ENCODE measurements around the gene ABLIM2. TPM values are rescaled to one million over a fixed set of nuclear protein-coding genes. Genes with fewer than 3 reads are reported as not detected.

Gene ABLIM2
- total and polyA plus RNA-seq, 2 donors (not counting 1 experiment from before 2014, with no cell fraction given), result 3.3 to 79.0 TPM

DNA sequence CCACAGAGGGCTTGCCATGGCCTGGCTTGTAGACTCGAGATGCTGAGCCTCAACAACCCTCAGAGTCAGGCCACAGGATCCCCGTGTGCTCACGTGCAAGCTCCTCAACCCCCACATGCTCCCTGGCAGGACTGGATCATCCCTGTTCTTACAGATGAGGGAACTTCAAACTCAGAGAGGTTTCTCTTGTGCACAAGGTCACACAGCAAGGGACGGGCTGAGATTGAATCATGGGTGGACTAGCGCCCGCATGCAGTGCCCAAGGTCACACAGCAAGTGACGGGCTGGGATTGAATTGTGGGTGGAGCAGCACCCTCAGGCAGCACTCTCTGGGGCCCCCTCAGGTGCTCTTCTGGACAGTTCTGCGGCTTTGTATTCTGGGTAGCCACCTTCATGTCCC is 158.4 kb downstream of the ABLIM2 start:
- H3K79me2 ChIP-seq (ENCODE audit: control insufficient read depth, insufficient read depth, low read length), result no peaks in the 10 kb centered on the region
- no peaks in the 10 kb centered on the region for H3K27me3 ChIP-seq (replicated peaks in 1 of 4; ENCODE audit: control extremely low read depth in 1 of 4, control insufficient read depth in 3 of 4, insufficient read depth in 4 of 4, low read length in 3 of 4)
- Mint-ChIP-seq H3K9me3 (ENCODE audit: insufficient read depth) (no peaks in the 10 kb centered on the region), H3K27ac (no peak overlapping the region), H3K4me3 (no peak overlapping the region), H3K27me3 (peaks cover 3% of the 10 kb centered on the region), H3K4me1 (no peaks in the 10 kb centered on the region)
- H3K9ac ChIP-seq (ENCODE audit: low read length), result no peak overlapping the region
- H3K4me3 ChIP-seq (ENCODE audit: control extremely low read depth in 1 of 5, extremely low read depth in 1 of 5, insufficient read depth in 1 of 5, low read depth in 2 of 5, low read length in 4 of 5), result no peak overlapping the region
- intact Hi-C loops (cut with micrococcal nuclease), result no loop called here
- no peaks in the 10 kb centered on the region for H4K20me1 ChIP-seq (ENCODE audit: control insufficient read depth, insufficient read depth, low read length, poor library complexity, severe bottlenecking)
- H3K9me3 ChIP-seq (ENCODE audit: control extremely low read depth in 1 of 3, control insufficient read depth in 2 of 3, insufficient read depth in 1 of 3, low read length in 2 of 3), result peaks cover 0 to 7% (median 0%) of the 10 kb centered on the region in 3 donors
- no peaks in the 10 kb centered on the region for H3K36me3 ChIP-seq (replicated peaks in 1 of 2; ENCODE audit: control extremely low read depth in 1 of 2, control insufficient read depth in 1 of 2, extremely low read depth in 1 of 2, insufficient read depth in 2 of 2, low read length in 1 of 2)
- TF ChIP-seq EZH2 (IDR thresholded peaks at IDR 0.05; ENCODE audit: borderline replicate concordance, insufficient read depth, low read depth, low read length, poor library complexity, severe bottlenecking) (no peak), CTCF (IDR thresholded peaks at IDR 0.05) (no peak)
- WGBS (ENCODE audit: insufficient coverage), result 80% methylated on average over 7 of the region's 8 CpGs
- ATAC-seq (ENCODE audit: low read depth) (no peak), DNase-seq (no peak)
- CTCF ChIA-PET, result no interaction called here
- no peak overlapping the region for H2AFZ ChIP-seq (ENCODE audit: insufficient read depth, low read depth, low read length, poor library complexity, severe bottlenecking)
- POLR2A ChIA-PET, result no interaction called here
- H3K4me1 ChIP-seq (ENCODE audit: control insufficient read depth in 2 of 2, insufficient read depth in 2 of 2, low read length in 2 of 2), result no peaks in the 10 kb centered on the region
- H3K27ac ChIP-seq (ENCODE audit: low read length in 2 of 2), result no peak overlapping the region
- H3K4me2 ChIP-seq (replicated peaks; ENCODE audit: low read depth, low read length, poor library complexity, severe bottlenecking), result no peak overlapping the region

- no peaks in the 10 kb centered on the region for H3K27me3 ChIP-seq (replicated peaks in 1 of 4; ENCODE audit: control extremely low read depth in 1 of 4, control insufficient read depth in 3 of 4, insufficient read depth in 4 of 4, low read length in 3 of 4)
- ATAC-seq (ENCODE audit: low read depth), result no peak
- no peaks in the 10 kb centered on the region for H3K36me3 ChIP-seq (replicated peaks in 1 of 2; ENCODE audit: control extremely low read depth in 1 of 2, control insufficient read depth in 1 of 2, extremely low read depth in 1 of 2, insufficient read depth in 2 of 2, low read length in 1 of 2)
- H3K4me2 ChIP-seq (replicated peaks; ENCODE audit: low read depth, low read length, poor library complexity, severe bottlenecking), result no peak overlapping the region
- H3K4me1 ChIP-seq (ENCODE audit: control insufficient read depth in 2 of 2, insufficient read depth in 2 of 2, low read length in 2 of 2), result no peaks in the 10 kb centered on the region
- POLR2A ChIA-PET, result no interaction called here
- H3K9ac ChIP-seq (ENCODE audit: low read length), result no peak overlapping the region
- no peak overlapping the region for H3K4me3 ChIP-seq (ENCODE audit: control extremely low read depth in 1 of 5, extremely low read depth in 1 of 5, insufficient read depth in 1 of 5, low read depth in 2 of 5, low read length in 4 of 5)
- H3K9me3 Mint-ChIP-seq (ENCODE audit: insufficient read depth), result peaks cover 2% of the 10 kb centered on the region
- intact Hi-C loops (cut with micrococcal nuclease), result no loop called here
- 90% methylated on average over 7 of the region's 8 CpGs for WGBS (ENCODE audit: insufficient coverage)
- no peak overlapping the region for H3K27ac ChIP-seq (ENCODE audit: low read length in 2 of 2)
- TF ChIP-seq CTCF (IDR thresholded peaks at IDR 0.05), result no peak
- no peak for TF ChIP-seq EZH2 (IDR thresholded peaks at IDR 0.05; ENCODE audit: borderline replicate concordance, insufficient read depth, low read depth, low read length, poor library complexity, severe bottlenecking)
- no peak for DNase-seq
- H3K27ac Mint-ChIP-seq, result no peak overlapping the region
- CTCF ChIA-PET, result no interaction called here
- no peak overlapping the region for H3K4me3 Mint-ChIP-seq
- H4K20me1 ChIP-seq (ENCODE audit: control insufficient read depth, insufficient read depth, low read length, poor library complexity, severe bottlenecking), result no peaks in the 10 kb centered on the region
- no peaks in the 10 kb centered on the region for H3K4me1 Mint-ChIP-seq
- peaks cover 0 to 10% (median 0%) of the 10 kb centered on the region in 3 donors for H3K9me3 ChIP-seq (ENCODE audit: control extremely low read depth in 1 of 3, control insufficient read depth in 2 of 3, insufficient read depth in 1 of 3, low read length in 2 of 3)
- no peaks in the 10 kb centered on the region for H3K79me2 ChIP-seq (ENCODE audit: control insufficient read depth, insufficient read depth, low read length)
- peaks cover 3% of the 10 kb centered on the region for H3K27me3 Mint-ChIP-seq
- H2AFZ ChIP-seq (ENCODE audit: insufficient read depth, low read depth, low read length, poor library complexity, severe bottlenecking), result no peak overlapping the region
Observed at GRCh38 chr4:7999695-8000094, 158.9 kb downstream of the ABLIM2 start.
